Measurements from ENCODE around the gene SVEP1. TPM values are rescaled to one million over a fixed set of nuclear protein-coding genes. Genes with fewer than 3 reads are reported as not detected.

SVEP1 gene
- total and polyA plus RNA-seq, 2 donors from 2014 or later = 1.1 to 19.3 TPM

DNA sequence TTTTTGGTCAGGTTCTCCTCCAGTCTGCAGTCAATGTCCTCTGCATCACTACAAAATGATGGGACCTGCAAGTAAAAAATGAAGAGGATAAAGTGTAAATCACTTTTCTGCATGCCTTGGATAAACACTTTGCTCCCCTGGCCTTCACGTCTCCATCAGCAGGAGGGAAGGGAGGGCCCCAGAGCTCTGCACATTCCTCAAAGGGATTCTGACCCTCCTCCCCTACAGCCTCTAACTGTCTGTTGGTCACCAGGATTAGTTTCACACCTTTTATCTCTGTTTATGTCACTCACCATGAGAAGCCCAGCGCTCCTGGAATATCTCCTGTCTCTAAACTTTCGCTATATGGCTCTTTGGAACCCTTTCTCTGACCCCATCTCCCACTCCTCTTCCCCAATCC is 103.3 kb downstream of the SVEP1 start:
- FAIRE-seq (no peak), DNase-seq (no peak)
- no peak overlapping the region for H3K27ac ChIP-seq (ENCODE audit: low read depth in 2 of 2, low read length in 2 of 2)
- H3K4me1 ChIP-seq (ENCODE audit: control insufficient read depth in 2 of 3, insufficient read depth in 2 of 3, low read depth in 1 of 3, low read length in 3 of 3) = no peaks in the 10 kb centered on the region
- intact Hi-C loops (cut with DNase I) = no loop called here
- no peak overlapping the region for H3K9ac ChIP-seq (ENCODE audit: low read length in 3 of 3)
- H3K36me3 ChIP-seq (ENCODE audit: control insufficient read depth in 2 of 3, insufficient read depth in 3 of 3, low read length in 3 of 3) = no peaks in the 10 kb centered on the region
- no peaks in the 10 kb centered on the region for H3K27me3 ChIP-seq (ENCODE audit: control insufficient read depth, insufficient read depth, low read length)
- no peaks in the 10 kb centered on the region for H3K9me3 ChIP-seq (ENCODE audit: control insufficient read depth in 2 of 3, insufficient read depth in 1 of 3, low read length in 3 of 3)
- H3K4me3 ChIP-seq (ENCODE audit: low read length in 3 of 3) = no peak overlapping the region
- TF ChIP-seq, protein P1, sequence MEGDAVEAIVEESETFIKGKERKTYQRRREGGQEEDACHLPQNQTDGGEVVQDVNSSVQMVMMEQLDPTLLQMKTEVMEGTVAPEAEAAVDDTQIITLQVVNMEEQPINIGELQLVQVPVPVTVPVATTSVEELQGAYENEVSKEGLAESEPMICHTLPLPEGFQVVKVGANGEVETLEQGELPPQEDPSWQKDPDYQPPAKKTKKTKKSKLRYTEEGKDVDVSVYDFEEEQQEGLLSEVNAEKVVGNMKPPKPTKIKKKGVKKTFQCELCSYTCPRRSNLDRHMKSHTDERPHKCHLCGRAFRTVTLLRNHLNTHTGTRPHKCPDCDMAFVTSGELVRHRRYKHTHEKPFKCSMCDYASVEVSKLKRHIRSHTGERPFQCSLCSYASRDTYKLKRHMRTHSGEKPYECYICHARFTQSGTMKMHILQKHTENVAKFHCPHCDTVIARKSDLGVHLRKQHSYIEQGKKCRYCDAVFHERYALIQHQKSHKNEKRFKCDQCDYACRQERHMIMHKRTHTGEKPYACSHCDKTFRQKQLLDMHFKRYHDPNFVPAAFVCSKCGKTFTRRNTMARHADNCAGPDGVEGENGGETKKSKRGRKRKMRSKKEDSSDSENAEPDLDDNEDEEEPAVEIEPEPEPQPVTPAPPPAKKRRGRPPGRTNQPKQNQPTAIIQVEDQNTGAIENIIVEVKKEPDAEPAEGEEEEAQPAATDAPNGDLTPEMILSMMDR (IDR thresholded peaks at IDR 0.05; ENCODE audit: borderline replicate concordance, extremely low read depth, insufficient read depth) = no peak

DNA sequence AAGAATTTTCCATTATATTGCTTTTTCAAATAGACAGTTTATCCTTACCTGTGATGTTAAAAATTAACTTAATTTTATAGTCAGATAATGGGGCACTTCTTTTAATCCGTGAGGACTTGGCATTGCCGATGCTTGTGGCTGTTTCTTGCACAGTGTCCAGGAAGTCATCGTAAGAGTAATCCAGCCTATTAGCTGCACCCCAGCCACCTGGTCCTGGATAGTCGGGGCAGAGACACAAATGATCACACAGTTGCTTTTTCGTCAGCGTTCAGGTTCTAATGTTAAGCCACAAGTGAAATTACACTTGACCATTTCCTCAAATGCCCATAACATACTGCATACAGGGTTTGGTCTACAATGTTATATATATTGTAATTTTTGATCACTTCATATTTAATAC is 107.4 kb downstream of the SVEP1 start:
- Histone ChIP-seq H3K9ac (ENCODE audit: low read length in 3 of 3) (no peak overlapping the region), H3K36me3 (ENCODE audit: control insufficient read depth in 2 of 3, insufficient read depth in 3 of 3, low read length in 3 of 3) (no peaks in the 10 kb centered on the region), H3K27me3 (ENCODE audit: control insufficient read depth, insufficient read depth, low read length) (no peaks in the 10 kb centered on the region), H3K4me3 (ENCODE audit: low read length in 3 of 3) (no peak overlapping the region), H3K9me3 (ENCODE audit: control insufficient read depth in 2 of 3, insufficient read depth in 1 of 3, low read length in 3 of 3) (no peaks in the 10 kb centered on the region), H3K27ac (ENCODE audit: low read depth in 2 of 2, low read length in 2 of 2) (no peak overlapping the region), H3K4me1 (ENCODE audit: control insufficient read depth in 2 of 3, insufficient read depth in 2 of 3, low read depth in 1 of 3, low read length in 3 of 3) (no peaks in the 10 kb centered on the region)
- intact Hi-C loops (cut with DNase I) = no loop called here
- DNase-seq (no peak), FAIRE-seq (no peak)
- TF ChIP-seq, protein P1 (IDR thresholded peaks at IDR 0.05; ENCODE audit: borderline replicate concordance, extremely low read depth, insufficient read depth) = no peak

DNA sequence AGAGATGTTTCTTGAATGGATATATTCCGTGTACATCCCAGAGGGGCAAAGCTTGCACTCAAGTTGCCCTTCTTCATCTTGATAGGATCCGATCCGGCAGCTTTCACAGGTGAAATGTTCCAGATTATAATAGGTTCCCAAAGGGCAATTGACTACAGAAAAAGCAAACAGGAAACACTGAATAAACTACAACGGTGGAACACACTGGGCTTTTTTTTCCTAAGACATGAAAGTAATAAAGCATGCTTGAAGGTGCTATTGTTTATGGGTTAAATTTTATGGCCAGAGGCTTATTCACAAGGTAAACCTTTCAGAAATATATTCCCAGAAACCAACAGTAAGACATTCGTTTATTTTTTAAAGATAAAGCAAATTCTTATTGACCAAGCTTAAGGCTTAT is 110.6 kb downstream of the SVEP1 start:
- no peak overlapping the region for H3K9ac ChIP-seq (ENCODE audit: low read length in 3 of 3)
- H3K27ac ChIP-seq (ENCODE audit: low read depth in 2 of 2, low read length in 2 of 2) = no peak overlapping the region
- FAIRE-seq (no peak), DNase-seq (no peak)
- H3K4me3 ChIP-seq (ENCODE audit: low read length in 3 of 3) = no peak overlapping the region
- H3K36me3 ChIP-seq (ENCODE audit: control insufficient read depth in 2 of 3, insufficient read depth in 3 of 3, low read length in 3 of 3) = no peaks in the 10 kb centered on the region
- intact Hi-C loops (cut with DNase I) = no loop called here
- H3K4me1 ChIP-seq (ENCODE audit: control insufficient read depth in 2 of 3, insufficient read depth in 2 of 3, low read depth in 1 of 3, low read length in 3 of 3) = no peaks in the 10 kb centered on the region
- H3K27me3 ChIP-seq (ENCODE audit: control insufficient read depth, insufficient read depth, low read length) = no peaks in the 10 kb centered on the region
- H3K9me3 ChIP-seq (ENCODE audit: control insufficient read depth in 2 of 3, insufficient read depth in 1 of 3, low read length in 3 of 3) = no peaks in the 10 kb centered on the region
- TF ChIP-seq, protein P1 (IDR thresholded peaks at IDR 0.05; ENCODE audit: borderline replicate concordance, extremely low read depth, insufficient read depth) = no peak

DNA sequence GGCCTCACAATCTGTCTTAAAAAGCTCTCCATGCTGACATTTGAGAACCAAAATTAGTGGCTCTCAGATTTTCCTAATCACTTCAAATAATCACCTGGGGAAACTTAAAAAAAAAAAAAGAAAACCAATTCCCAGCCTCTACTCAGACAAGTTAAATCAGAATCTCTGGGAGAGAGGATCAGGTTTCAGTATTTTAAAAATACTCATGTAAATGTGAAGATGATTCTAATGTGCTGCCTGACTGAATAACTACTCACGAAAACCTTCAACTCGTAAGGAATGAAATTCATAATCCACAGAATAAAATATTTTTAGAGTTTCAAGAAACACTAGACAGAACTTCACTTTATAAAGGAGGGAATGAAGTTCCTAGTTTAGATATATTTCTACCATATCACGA is 114.4 kb downstream of the SVEP1 start:
- Histone ChIP-seq H3K27ac (ENCODE audit: low read depth in 2 of 2, low read length in 2 of 2) (no peak overlapping the region), H3K27me3 (ENCODE audit: control insufficient read depth, insufficient read depth, low read length) (no peaks in the 10 kb centered on the region), H3K4me3 (ENCODE audit: low read length in 3 of 3) (no peak overlapping the region), H3K9ac (ENCODE audit: low read length in 3 of 3) (no peak overlapping the region), H3K9me3 (ENCODE audit: control insufficient read depth in 2 of 3, insufficient read depth in 1 of 3, low read length in 3 of 3) (no peaks in the 10 kb centered on the region), H3K4me1 (ENCODE audit: control insufficient read depth in 2 of 3, insufficient read depth in 2 of 3, low read depth in 1 of 3, low read length in 3 of 3) (no peaks in the 10 kb centered on the region), H3K36me3 (ENCODE audit: control insufficient read depth in 2 of 3, insufficient read depth in 3 of 3, low read length in 3 of 3) (no peaks in the 10 kb centered on the region)
- intact Hi-C loops (cut with DNase I) = no loop called here
- no peak for FAIRE-seq
- DNase-seq = no peak
- TF ChIP-seq, protein P1 (IDR thresholded peaks at IDR 0.05; ENCODE audit: borderline replicate concordance, extremely low read depth, insufficient read depth) = no peak

Data from kidney (tissue), 14 donors.